HFF-Myc (cell line): ENCODE results near the gene SCARB1.

ENCODE experiments used
- DNase-seq: peaks from one replicate; pipeline ENCODE4 v3.0.0-alpha.2; 2011; ENCODE audit warnings: low read depth; ENCODE audit errors: extremely low read depth
- H3K4me3 ChIP-seq: replicated peaks from 2 replicates; pipeline ENCODE4 v1.5.1; 2011; ENCODE audit warnings: low read depth, mild to moderate bottlenecking, control low read depth, low read length
- TF ChIP-seq, protein P1 (sequence below): IDR thresholded peaks from 2 replicates; pipeline ENCODE4 v1.5.1; 2012; ENCODE audit warnings: mild to moderate bottlenecking, low read depth, low read length, control low read depth; ENCODE audit errors: missing control alignments

Gene SCARB1

DNA sequence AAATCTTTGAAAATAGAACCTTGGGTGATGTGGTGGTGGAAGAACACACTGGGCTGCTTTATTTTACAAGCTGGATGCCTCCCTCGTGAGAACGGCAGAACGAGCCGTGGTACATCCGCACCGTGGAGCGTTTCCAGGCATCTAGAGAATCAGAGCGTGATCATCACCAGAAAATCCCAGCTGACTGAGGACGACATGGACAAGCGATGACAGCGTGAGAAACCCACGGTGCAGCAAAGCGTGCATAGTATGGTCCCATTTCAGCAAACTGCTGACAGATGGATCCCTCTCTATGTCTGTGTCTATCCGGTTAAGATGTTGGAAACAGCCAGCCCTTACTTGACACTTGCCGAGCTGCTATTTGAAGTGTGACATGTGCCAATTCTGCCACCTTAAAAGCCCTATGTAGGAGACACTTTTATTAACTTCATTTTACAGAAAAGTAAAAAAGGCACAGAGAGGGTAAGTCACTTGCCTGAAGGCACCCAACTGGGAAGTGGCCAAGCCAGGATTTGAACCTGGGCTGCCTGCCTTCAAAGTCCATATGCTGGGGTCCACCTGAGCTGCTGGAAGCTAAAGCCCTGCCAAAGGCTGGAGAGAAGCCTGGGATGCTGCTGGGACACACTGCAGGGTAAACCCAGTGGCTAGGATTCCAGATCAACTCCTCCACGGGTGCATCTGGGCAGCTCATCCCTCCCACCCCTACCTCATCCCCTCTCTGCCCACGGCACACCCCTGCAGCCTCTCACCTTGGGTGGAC is 14.9 kb downstream of the SCARB1 start:
- no peak for DNase-seq
- no peak overlapping the region for H3K4me3 ChIP-seq
- TF ChIP-seq, protein P1, sequence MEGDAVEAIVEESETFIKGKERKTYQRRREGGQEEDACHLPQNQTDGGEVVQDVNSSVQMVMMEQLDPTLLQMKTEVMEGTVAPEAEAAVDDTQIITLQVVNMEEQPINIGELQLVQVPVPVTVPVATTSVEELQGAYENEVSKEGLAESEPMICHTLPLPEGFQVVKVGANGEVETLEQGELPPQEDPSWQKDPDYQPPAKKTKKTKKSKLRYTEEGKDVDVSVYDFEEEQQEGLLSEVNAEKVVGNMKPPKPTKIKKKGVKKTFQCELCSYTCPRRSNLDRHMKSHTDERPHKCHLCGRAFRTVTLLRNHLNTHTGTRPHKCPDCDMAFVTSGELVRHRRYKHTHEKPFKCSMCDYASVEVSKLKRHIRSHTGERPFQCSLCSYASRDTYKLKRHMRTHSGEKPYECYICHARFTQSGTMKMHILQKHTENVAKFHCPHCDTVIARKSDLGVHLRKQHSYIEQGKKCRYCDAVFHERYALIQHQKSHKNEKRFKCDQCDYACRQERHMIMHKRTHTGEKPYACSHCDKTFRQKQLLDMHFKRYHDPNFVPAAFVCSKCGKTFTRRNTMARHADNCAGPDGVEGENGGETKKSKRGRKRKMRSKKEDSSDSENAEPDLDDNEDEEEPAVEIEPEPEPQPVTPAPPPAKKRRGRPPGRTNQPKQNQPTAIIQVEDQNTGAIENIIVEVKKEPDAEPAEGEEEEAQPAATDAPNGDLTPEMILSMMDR = no peak

DNA sequence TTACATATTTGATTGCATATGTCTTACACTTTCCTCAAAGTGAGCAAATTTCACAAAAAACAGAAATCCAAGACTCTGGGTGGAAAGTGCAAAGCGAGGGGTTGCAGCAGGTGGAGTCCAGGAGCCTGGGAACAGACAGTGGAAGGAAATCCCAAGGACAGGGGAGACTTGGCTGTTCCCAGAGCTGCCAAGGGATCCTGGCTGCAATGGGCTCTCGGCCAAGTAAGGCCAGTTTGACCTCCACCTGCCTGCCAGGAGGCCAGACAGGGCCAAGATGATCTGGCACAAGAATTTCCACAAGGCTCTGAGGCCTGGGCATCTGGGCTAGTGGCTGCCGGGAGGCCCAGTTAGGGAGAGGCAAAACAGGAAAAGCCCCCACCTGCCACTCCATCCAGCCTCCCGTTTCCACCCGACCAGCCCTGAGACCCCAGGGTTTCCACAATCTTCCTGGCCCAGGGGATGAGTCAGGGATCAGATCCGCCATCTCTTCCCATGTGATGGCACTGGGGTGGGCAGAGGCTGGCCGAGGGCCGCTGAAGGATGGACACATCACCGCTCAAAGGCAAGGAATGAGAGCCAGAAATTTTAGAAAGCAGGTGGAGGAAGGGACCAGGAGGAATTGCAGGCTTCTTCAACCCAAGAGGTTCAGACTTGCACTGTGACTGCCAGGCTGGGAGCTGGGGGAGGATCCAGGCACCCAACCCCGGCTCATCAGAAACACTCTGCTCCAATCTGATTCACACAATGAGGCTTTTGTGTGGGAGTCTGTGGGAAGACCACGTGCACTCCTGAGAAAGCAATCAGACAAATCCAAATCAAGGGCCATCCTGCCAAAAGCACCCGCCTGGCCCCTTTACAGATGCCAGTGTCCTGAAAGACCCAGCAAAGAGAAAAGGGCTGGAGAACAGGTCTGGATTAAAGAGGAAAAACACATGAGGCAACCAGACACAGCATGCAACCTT is 16.3 kb downstream of the SCARB1 start:
- no peak overlapping the region for H3K4me3 ChIP-seq
- TF ChIP-seq, protein P1 = no peak
- no peak for DNase-seq

DNA sequence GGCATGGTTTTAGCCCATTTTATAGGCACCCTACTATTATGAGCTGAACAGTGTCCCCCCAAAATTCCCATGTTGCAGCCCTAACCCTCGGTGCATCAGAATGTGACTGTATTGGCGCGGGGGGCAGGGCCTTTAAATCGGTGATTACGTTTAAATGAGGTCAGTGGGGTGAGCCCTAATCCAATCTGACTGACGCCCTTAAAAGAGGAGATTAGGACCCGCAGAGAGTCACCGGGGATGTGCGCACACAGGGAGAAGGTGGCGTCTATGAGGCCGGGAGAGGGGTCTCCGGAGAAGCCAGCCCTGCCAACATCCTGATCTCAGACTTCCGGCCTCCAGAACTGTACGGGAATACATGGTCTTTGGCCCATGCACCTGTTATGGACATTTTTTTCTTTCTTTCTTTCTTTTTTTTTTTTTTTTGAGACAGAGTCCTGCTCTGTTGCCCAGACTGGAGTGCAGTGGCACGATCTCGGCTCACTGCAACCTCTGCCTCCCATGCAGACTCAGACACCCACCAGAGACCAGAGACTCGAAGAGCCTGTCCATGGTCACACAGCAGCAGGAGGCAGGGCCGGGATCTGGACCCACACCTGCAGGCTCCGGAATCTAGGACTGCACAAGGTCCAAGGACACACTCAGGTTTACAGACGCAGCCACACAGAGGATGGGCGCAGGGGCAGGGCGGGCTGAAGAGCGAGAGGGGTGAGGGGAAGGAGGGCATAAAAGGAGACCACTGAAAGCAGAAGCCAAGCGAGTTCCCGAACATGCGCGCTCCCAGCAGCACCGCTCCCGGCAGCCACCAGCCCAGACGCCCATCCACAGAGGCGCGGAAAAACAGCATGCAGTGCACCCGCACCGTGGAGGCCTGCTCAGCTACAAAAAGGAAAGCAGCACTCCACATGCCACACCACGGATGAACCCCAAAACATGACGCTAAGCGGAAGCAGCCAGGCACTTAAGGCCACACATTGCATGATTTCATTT is 19.0 kb downstream of the SCARB1 start:
- DNase-seq = no peak
- H3K4me3 ChIP-seq = no peak overlapping the region
- TF ChIP-seq, protein P1 = no peak

DNA sequence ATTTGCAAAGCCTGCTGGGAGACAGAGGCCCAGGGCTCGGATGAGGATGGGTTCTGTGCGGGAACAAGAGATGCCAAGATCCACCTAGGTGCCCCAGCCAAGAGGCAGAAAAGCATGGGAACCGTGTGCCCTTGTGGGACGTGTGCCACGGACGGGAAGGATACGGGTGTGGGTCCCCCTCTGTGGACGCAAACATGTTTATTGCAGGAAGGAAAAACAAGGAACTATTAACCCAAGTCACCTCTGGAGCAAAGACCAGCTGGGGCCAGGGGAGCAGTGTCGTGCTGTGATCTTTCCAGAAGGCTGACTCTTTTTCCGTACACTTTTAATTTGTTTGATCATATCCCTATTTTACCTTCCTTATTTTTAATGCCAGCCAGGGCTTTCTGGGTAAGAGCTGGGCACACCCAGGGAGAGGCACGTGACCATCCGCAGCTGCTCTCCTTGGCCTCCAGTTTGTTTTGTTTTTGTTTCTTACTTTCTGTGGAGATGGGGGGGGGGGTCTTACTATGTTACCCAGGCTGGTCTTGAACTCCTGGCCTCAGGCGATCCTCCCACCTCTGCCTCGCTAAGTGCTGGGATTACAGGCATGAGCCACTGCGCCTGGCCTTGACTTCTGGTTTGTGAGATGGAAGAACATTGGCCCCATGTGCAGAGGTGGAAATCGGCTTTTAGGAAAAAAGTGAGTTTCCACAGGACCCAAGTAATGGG is 20.7 kb downstream of the SCARB1 start:
- H3K4me3 ChIP-seq = no peak overlapping the region
- no peak for DNase-seq
- TF ChIP-seq, protein P1 = no peak

DNA sequence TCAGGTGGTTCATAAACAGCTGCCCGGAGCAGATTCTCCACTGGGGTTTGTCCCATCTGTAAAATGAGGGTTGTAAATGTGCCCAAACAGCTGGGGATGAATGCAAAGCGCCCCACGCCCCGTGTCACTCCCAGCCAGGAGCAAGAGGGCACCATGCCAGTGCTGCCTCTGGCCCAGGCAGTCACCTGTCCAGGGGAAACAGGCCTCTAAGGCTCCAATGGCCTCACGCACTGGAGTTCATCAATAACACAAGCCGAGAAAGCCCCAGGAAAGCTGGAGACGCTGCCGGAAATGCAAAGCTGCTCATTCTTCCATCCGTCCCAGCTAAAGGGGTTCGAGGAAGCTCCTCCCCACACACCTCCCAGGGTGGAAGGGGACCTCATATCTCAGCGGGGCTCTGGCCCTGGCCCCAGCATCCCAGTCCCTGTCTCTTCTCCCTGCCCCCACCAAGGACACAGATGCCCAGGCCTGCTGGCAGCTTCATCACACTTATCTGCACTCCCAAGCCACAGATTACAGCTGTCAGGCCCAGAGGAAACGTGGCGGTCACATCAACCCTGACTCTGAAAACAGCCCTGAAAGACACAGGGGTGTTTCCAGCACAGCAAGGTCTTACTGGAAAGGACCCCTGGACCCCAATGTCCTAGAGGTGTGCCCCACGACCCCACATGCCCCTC is 21.5 kb downstream of the SCARB1 start:
- no peak for DNase-seq
- no peak overlapping the region for H3K4me3 ChIP-seq
- TF ChIP-seq, protein P1 = no peak
